IgD-negative memory B cell (primary cell): Measurements from ENCODE around the gene NR2F1. TPM values are rescaled to one million over a fixed set of nuclear protein-coding genes. Genes with fewer than 3 reads are reported as not detected.
A peak's percentile ranks its signal among the peaks of the same experiment; 100 is the strongest.
"Not testable (repeated sequence)": the region's sequence is repeated elsewhere in the genome, so short reads cannot be mapped to it uniquely, and the experiment has no call there.

ENCODE experiments used
- H3K27ac Mint-ChIP-seq, 3 donors: one replicate each; pipeline ENCODE4 v1.8.0; 2020 to 2022; ENCODE audit warnings: mild to moderate bottlenecking in 3 of 3, mixed read lengths in 3 of 3, moderate library complexity in 1 of 3
- H3K27me3 Mint-ChIP-seq: one replicate; pipeline ENCODE4 v1.8.0; 2021; ENCODE audit warnings: mixed read lengths
- H3K36me3 Mint-ChIP-seq: one replicate; pipeline ENCODE4 v1.8.0; 2020; ENCODE audit warnings: mild to moderate bottlenecking, mixed read lengths
- H3K4me1 Mint-ChIP-seq, 3 donors: one replicate each; pipeline ENCODE4 v1.8.0; 2020 to 2022; ENCODE audit warnings: mixed read lengths in 3 of 3, mild to moderate bottlenecking in 1 of 3
- H3K4me3 Mint-ChIP-seq, 4 donors: one replicate each; pipeline ENCODE4 v1.8.0; 2020 to 2022; ENCODE audit warnings: mild to moderate bottlenecking in 4 of 4, mixed read lengths in 4 of 4, moderate library complexity in 3 of 4
- H3K9me3 Mint-ChIP-seq, 3 donors: one replicate each; pipeline ENCODE4 v1.8.0; 2020 to 2021; ENCODE audit warnings: mixed read lengths in 3 of 3, mild to moderate bottlenecking in 1 of 3
- polyA plus RNA-seq: library from polyadenylated mRNA; unstranded; fragments of 300-500 nt; fragmentation: Illumina TruSeq; gene quantifications from one replicate; pipeline ENCODE4 v1.2.3, GENCODE V29; 2021

NR2F1 gene
- not detected for polyA plus RNA-seq

- Mint-ChIP-seq H3K4me1 (peaks cover 16 to 25% (median 22%) of the 10 kb centered on the region in 3 donors), H3K4me3 (peak within 1 kb of the TSS in 2 of 4 donors; percentile 74 to 93), H3K27ac (peak within 1 kb of the TSS in 1 of 3 donors; percentile 88), H3K9me3 (peaks cover 0 to 14% (median 0%) of the 10 kb centered on the region in 3 donors), H3K36me3 (no peaks in the 10 kb centered on the region), H3K27me3 (peaks cover 49% of the 10 kb centered on the region)
Measured at GRCh38 chr5:93582677-93583438, at the start of gene NR2F1. Gene NR2F1 (plus strand): TSS chr5:93583222. CDS start chr5:93585024, 1,802 bp downstream.

GRCh38 chr5:93545872-93546271 is 37.1 kb upstream of the NR2F1 start:
- Mint-ChIP-seq H3K4me3 (no peak overlapping the region), H3K9me3 (peaks cover 0 to 3% (median 2%) of the 10 kb centered on the region in 3 donors), H3K27me3 (peaks cover 7% of the 10 kb centered on the region), H3K27ac (no peak overlapping the region), H3K4me1 (no peaks in the 10 kb centered on the region), H3K36me3 (no peaks in the 10 kb centered on the region)

GRCh38 chr5:93549594-93549993 is 33.4 kb upstream of the NR2F1 start:
- H3K36me3 Mint-ChIP-seq, H3K4me3 Mint-ChIP-seq, H3K27ac Mint-ChIP-seq, H3K4me1 Mint-ChIP-seq, H3K9me3 Mint-ChIP-seq: not testable (repeated sequence)
- peaks cover 14% of the 10 kb centered on the region for H3K27me3 Mint-ChIP-seq

GRCh38 chr5:93557021-93557604 is 25.9 kb upstream of the NR2F1 start:
- H3K4me3 Mint-ChIP-seq = no peak overlapping the region
- no peaks in the 10 kb centered on the region for H3K36me3 Mint-ChIP-seq
- peaks cover 8% of the 10 kb centered on the region for H3K27me3 Mint-ChIP-seq
- H3K27ac Mint-ChIP-seq = no peak overlapping the region
- H3K9me3 Mint-ChIP-seq = peaks cover 0 to 2% (median 0%) of the 10 kb centered on the region in 3 donors
- no peaks in the 10 kb centered on the region for H3K4me1 Mint-ChIP-seq

GRCh38 chr5:93566091-93566490 is 16.9 kb upstream of the NR2F1 start:
- peaks cover 28% of the 10 kb centered on the region for H3K27me3 Mint-ChIP-seq
- no peak overlapping the region for H3K27ac Mint-ChIP-seq
- peaks cover 0 to 1% (median 0%) of the 10 kb centered on the region in 3 donors for H3K9me3 Mint-ChIP-seq
- no peak overlapping the region for H3K4me3 Mint-ChIP-seq
- H3K4me1 Mint-ChIP-seq = peaks cover 0 to 8% (median 4%) of the 10 kb centered on the region in 3 donors
- no peaks in the 10 kb centered on the region for H3K36me3 Mint-ChIP-seq

GRCh38 chr5:93567424-93567823 is 15.6 kb upstream of the NR2F1 start:
- Mint-ChIP-seq H3K9me3 (peaks cover 0 to 3% (median 0%) of the 10 kb centered on the region in 3 donors), H3K36me3 (no peaks in the 10 kb centered on the region), H3K27ac (no peak overlapping the region), H3K4me1 (peaks cover 4 to 8% (median 6%) of the 10 kb centered on the region in 3 donors), H3K27me3 (peaks cover 40% of the 10 kb centered on the region), H3K4me3 (no peak overlapping the region)

- Mint-ChIP-seq H3K36me3 (no peaks in the 10 kb centered on the region), H3K27ac (peak overlapping the region in 2 of 3 donors; percentile 5 to 13), H3K9me3 (peaks cover 0 to 3% (median 0%) of the 10 kb centered on the region in 3 donors), H3K4me1 (peaks cover 4 to 9% (median 6%) of the 10 kb centered on the region in 3 donors), H3K4me3 (peak overlapping the region in 3 of 4 donors; percentile 15 to 80 (median 44)), H3K27me3 (peaks cover 55% of the 10 kb centered on the region)
Measured at GRCh38 chr5:93569300-93570160, 13.5 kb upstream of the NR2F1 start.

- H3K36me3 Mint-ChIP-seq = no peaks in the 10 kb centered on the region
- H3K4me1 Mint-ChIP-seq = peaks cover 6 to 9% (median 8%) of the 10 kb centered on the region in 3 donors
- peaks cover 0 to 6% (median 0%) of the 10 kb centered on the region in 3 donors for H3K9me3 Mint-ChIP-seq
- peak overlapping the region in 2 of 3 donors; percentile 5 to 96 for H3K27ac Mint-ChIP-seq
- peak overlapping the region; percentile 15 to 80 (median 59) for H3K4me3 Mint-ChIP-seq
- peaks cover 64% of the 10 kb centered on the region for H3K27me3 Mint-ChIP-seq
Measured at GRCh38 chr5:93570294-93571113, 12.5 kb upstream of the NR2F1 start.

GRCh38 chr5:93571114-93571949 is 11.7 kb upstream of the NR2F1 start:
- Mint-ChIP-seq H3K4me3 (peak overlapping the region; percentile 7 to 79 (median 48)), H3K36me3 (no peaks in the 10 kb centered on the region), H3K27me3 (peaks cover 71% of the 10 kb centered on the region), H3K4me1 (peaks cover 6 to 17% (median 9%) of the 10 kb centered on the region in 3 donors), H3K27ac (peak overlapping the region; percentile 90 to 96 (median 95)), H3K9me3 (peaks cover 0 to 6% (median 0%) of the 10 kb centered on the region in 3 donors)

- peaks cover 6 to 18% (median 9%) of the 10 kb centered on the region in 3 donors for H3K4me1 Mint-ChIP-seq
- peaks cover 0 to 6% (median 0%) of the 10 kb centered on the region in 3 donors for H3K9me3 Mint-ChIP-seq
- peak overlapping the region in 2 of 4 donors; percentile 43 to 79 for H3K4me3 Mint-ChIP-seq
- H3K27me3 Mint-ChIP-seq = peaks cover 78% of the 10 kb centered on the region
- peak overlapping the region; percentile 90 to 96 (median 95) for H3K27ac Mint-ChIP-seq
- H3K36me3 Mint-ChIP-seq = no peaks in the 10 kb centered on the region
Measured at GRCh38 chr5:93572101-93572607, 10.9 kb upstream of the NR2F1 start.

GRCh38 chr5:93572608-93573353 is 10.2 kb upstream of the NR2F1 start:
- H3K27me3 Mint-ChIP-seq = peaks cover 81% of the 10 kb centered on the region
- peak overlapping the region; percentile 66 to 95 (median 90) for H3K27ac Mint-ChIP-seq
- peaks cover 2% of the 10 kb centered on the region for H3K36me3 Mint-ChIP-seq
- H3K4me3 Mint-ChIP-seq = peak overlapping the region in 1 of 4 donors; percentile 43
- peaks cover 6 to 18% (median 9%) of the 10 kb centered on the region in 3 donors for H3K4me1 Mint-ChIP-seq
- peaks cover 0 to 6% (median 0%) of the 10 kb centered on the region in 3 donors for H3K9me3 Mint-ChIP-seq
